ENCODE measurements around the gene CGNL1.

DNA sequence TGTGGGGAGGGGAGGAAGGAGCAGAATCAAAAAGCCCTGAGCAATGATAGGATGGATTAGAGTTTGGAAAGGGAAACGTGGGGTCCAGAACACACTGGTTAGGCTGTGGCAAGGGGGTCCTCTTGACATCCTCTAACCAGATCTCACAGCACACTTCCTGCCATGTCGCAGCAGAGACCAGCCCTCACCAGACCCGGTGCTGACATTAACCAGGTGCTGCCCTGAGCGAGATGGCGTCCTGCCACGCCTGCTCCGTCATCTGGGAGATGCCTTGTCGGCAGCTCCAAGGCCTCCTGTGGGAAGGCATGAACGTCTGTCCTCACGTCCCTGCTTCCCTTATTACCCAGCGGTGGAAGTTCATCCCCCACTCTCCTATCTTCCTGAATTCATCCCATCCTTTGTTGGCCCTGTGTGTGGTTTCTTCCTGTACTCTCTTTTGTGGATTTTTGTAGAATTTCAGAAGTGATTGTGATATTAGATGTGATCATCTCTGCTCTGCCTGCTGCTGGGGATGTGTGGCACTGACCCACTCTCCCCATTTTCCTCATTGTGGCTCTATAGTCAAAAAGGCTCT, 186.0 kb downstream of the CGNL1 start:
- TF ChIP-seq CTCF (IDR thresholded peaks at IDR 0.05) (no peak), POLR2A (IDR thresholded peaks at IDR 0.05) (no peak)
